NCI-H446 treated with DMSO at 0.1 percent for 48 hours (cell line): ENCODE results near the gene CNIH2.
"Not testable (repeated sequence)": the region's sequence is repeated elsewhere in the genome, so short reads cannot be mapped to it uniquely, and the experiment has no call there.

Source experiments
- DNase-seq: peaks from one replicate; lab custom pipeline; 2025; lab: John Stamatoyannopoulos, UW

Gene CNIH2

DNA sequence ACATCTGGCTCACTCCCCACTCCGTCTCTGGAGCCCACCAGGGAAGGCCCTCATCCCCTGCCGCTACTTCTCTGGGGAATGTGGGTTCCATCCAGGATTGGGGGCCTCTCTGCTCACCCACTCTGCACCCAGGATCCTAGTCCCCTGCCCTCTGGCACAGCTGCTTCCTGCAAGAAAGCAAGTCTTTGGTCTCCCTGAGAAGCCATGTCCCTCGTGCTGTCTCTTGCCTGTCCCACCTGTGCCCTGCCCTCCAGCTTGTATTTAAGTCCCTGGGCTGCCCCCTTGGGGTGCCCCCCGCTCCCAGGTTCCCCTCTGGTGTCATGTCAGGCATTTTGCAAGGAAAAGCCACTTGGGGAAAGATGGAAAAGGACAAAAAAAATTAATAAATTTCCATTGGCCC is 911 bp upstream of the CNIH2 start:
- not testable (repeated sequence) for DNase-seq

DNA sequence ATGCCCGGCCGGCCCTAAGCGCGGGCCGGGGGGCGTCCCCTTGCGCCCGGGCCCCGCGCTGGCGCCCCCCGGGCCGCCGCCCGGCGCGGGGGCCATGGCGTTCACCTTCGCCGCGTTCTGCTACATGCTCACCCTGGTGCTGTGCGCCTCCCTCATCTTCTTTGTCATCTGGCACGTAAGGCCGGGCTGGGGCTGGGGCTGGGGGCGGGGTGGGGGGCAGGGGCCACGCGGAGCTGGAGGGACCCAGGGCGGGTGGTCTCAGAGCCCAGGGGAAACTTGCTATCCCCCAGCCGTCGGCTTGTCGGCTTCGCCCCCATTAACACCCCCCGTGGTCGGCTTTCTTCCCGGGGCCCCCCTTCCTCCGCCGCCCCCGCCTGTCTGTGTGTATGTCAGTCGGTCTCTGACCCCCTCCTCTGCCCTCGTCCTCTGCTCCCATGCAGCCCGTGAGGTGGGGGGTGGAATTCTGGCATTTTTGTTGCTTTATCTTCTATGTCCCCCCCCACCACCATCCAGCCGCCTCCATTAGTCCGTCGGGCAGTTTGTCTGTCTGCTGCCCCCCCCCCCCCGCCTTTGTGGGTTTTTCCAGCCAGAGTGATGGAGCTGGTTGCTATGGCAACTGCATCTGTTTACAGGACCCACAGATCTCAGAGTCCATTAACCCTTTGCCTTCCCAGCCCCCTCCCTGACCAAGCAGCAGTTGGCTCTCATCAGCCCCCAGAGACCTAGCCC is 552 bp downstream of the CNIH2 start:
- no peak for DNase-seq

DNA sequence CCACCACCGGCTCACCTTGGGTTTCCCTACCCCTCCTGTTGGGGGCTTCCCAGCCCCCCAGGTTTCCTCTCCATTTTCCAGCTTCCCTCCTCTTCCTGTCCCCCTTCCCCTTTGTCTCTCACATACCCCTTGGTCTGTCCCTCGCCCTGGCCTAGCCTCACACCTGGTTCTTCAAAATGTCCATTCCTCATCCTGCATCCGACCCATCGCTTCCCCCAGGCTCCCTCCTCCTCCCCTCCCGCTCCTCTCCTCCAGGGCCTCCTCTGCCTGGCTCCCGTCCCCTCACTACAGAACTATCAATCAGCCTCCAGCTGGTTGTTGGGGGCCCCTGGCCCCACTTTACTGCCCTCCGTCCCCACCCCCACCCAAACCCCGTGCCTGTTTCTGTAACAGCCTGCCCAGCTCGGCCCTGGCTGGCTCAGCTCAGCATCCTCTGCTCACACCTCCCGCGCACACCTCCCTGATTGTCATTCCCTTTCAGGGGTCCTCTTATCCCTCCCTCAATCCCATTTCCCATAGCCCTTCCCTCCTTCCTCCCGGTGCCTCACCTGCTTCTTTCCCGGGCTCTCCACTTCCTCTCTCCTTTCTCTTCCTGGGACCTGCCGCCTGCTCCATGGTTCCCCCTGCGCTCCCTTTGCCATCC is 1.2 kb downstream of the CNIH2 start:
- no peak for DNase-seq

DNA sequence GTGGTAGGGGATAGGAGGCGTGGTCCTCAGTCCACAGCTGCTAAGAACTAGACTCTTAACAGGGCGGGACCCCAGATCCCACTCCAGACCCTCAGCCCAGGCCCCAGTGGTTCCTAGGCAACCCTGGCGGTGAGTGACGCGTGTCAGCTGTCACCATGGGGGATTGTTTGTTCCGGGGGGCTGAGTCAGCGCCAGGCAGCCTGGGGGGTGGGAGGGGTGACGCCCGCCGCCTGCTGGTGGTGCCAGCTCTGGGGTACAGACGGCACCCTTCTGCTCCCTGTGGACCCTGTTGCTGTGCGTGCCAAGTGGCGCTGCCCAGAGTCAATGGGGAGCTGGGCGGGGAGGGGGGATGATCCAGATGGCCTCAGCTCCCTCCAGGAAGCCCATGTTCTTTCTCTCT is 2.5 kb downstream of the CNIH2 start:
- DNase-seq, result peak; percentile 46

DNA sequence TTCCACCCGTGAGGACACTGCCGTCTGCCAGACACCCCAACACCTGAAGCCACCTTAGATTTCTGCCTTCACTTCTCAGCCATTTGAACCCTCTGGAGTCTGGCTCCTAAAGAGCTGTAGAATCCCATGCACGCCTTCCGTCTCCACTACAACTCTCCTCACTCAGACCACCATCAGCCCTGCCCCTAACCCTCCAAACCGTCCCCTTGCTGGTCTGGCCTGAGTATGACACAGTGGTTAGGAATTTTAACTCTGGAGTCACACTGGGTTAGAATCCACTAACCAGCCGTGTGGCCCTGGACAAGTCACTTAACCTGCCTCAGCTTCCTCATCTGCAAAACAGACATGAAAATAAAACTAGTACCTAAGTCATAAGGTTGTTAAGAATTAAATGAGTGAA is 3.0 kb downstream of the CNIH2 start:
- DNase-seq, result no peak

DNA sequence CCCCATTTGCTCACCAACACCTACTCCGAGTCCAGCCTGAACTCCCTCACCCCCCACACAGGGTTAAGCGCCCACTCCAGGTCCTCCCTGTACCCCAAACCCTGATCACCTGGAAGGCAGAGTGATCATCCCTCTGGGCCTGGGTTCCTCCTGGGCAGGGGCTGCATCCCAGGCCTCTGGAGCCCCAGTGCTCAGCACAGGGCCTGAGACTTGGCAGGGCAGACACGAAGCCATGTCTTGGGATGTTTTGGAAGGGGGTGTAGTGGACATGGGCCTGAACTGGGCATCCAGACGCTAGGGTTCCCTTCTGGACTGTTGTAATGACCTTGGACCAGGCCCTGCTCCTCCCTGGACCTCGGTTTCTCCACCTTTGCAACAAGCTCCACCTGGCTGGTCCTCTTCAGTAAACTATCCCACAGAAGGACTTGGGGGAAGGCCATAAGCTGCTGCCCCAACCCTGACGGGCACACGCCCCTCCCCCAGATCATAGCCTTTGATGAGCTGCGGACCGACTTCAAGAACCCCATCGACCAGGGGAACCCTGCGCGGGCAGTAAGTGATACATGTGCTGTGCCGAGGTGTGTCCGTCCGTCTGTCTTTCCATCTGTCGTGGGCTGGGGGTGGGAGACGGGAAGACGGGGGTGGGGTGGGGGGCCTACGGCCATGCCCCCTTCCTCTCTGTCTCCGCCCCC is 3.9 kb downstream of the CNIH2 start:
- no peak for DNase-seq

DNA sequence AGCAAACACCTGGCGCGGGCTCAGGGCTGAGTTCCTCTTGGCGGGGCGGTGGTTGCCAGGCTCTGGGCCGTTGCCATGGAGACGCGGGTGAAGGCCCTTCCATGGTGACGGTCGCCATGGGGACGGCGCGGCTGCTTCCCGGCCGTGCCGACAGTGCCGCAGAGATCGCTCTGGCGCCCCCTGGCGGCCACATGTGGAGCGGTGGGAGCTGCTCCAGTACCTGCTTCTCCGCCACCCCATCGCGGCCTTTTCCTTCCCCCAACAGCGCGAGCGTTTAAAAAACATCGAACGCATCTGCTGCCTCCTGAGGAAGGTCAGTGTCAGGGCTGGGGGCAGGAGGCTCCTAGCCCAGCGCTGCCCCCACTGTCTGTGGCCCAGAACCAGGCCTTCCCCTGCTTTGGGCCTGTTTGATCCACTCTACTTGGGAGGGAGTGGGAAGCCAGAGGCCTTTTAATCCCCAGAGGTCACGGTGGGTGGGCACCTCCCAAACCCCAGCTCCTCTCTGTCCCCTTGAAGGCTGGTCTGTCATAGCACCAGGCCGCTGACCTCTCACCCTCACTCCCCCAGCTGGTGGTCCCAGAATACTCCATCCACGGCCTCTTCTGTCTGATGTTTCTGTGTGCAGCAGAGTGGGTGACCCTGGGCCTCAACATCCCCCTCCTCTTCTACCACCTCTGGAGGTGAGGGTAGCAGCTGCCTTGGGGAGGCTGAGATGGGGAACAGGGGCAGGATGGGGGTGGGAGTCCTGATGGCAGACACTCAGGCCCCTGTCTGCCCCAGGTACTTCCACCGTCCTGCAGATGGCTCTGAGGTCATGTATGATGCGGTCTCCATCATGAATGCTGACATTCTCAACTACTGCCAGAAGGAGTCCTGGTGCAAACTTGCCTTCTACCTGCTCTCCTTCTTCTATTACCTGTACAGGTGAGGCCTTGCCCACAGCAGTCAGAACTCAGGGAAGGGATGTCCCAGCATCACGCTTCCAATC is 4.8 kb downstream of the CNIH2 start:
- DNase-seq, result peak; percentile 88

DNA sequence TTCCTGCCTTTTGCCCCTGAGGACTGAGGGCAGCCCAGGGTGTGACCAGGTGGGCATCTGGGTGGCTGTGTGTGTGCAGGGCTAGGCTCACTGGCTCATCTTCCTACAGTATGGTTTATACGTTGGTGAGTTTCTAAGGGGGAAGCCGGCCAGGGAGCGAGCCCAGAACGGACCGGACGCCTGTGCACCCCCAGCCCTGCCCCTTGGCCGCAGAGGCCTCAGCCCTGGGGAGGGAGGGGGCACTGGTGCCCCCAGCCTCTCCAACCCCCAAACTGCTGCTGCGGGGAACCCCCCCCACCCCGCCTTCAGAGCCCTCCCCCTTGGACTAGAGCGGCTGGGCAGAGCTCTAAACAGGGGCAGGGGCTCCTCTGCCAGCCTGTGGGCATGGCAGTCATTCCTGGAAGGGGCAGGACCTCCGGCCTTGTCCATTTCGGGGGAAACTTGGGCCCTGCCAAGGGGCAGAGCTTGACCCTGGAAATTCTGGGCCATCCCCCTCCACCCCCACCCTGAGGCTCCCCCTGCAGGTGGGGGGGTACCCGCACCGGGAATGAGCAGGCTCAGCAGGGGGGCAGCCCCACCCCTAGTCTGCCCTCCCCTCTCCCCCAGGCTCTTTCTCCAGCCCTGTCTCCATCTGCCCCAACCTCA is 5.6 kb downstream of the CNIH2 start:
- DNase-seq, result no peak

DNA sequence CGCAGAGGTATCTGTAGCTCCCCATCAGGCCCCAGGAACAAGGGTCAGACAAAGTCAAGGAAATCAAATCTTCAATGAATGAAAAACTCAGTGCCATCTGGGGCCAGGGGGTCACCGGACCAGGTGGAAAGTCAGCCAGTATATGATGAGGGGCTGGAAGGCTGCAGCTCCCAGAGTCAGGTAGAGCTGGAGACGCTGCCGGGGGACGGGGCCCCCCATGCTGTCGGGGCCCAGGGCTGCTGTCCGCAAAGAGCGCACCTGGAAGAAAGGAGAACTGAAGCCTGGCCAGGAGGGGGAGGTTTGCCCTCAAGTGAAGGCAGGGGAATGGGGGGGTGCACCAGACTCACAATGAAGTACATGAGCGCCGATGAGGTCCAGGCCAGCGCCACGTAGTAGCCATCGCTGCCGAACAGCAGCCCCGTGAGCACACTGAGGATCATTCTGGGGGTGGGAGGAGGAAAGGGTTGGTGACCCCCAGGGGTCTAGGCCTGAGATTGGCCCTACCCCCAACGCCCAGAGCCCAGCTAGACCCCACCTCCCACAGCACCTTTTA is 6.6 kb downstream of the CNIH2 start:
- no peak for DNase-seq

DNA sequence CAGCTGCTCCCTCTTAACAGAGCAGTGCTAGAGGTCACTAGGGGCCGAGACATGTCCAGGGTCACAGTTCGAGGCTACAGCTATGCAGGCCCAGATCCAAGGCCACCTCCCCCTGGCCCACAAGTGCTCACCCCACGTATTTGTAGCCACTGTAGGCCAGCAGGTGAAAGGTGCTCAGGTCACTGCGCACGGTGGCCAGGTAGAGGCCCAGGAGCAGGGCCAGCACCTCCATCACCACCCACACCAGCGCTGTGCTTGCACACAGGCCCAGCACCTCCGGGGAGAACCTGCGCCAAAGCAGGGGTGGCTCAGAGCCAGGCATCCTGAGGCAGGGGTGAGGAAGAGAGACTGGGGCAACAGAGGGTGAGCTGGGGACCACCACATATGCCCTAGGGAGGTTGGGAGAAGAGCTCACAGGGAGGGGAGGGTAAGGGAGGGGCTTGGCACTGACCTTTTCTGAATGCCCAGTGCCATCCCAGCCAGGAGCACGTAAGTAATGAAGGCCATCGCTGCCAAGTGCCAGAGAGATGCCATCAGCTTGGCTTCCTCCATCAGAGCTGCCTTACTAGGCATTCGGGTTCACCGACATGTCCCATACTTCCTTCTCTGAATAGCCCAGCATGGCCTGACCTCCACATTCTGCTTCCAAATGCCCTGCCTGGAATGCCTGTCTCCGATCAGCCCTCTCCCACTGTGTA is 7.4 kb downstream of the CNIH2 start:
- DNase-seq, result no peak

DNA sequence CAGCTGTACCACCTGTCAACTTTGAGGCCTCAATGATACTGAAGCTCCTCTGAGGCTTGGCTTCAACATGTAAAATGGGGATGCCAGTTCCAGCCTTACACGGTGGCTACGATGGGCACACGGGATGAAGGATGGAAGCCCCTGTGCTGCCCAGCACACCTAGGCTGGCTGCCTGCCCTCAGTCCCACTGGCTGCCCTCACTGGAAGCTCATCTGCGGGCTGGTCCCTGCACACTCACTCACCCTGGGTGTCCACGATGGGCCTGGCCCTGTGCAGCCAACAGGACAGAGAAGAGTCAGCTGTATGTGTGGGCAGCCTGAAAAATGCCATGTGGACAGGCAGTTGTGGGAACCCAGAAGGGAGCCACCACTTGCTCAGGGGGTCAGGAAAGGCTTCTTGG is 8.7 kb downstream of the CNIH2 start:
- DNase-seq, result no peak

DNA sequence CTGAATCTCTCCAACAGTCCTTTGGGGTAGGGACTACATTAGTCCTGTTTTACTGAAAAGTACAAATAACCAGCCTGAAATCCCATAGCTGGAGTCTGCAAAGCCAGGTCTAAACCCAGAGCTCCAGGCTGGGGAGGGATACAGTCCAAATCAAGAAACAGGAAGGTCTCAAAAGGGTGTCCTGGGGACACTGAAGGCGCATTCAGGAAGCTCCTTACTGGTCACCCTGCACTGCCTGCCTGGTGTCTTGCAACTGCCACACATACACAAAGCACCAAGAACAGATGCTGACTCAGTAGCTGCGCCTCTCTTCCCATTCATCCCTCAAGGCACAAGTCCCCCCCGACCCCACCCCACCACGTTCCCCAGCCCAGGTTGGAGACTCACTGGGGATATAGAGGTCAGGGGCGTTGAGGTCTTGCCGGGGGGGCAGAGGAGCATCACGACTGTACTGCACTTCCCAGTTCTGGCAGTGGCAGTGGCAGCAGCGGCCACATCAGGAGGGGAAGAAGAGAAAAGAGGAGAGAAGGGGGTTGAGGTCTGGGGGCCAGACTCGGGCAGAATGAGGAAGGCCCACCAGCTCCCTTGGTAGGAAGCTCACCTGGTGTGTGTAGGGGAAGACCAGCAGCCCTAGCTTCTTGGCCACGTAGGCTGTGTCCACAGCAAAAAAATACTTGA is 9.4 kb downstream of the CNIH2 start:
- DNase-seq, result no peak

DNA sequence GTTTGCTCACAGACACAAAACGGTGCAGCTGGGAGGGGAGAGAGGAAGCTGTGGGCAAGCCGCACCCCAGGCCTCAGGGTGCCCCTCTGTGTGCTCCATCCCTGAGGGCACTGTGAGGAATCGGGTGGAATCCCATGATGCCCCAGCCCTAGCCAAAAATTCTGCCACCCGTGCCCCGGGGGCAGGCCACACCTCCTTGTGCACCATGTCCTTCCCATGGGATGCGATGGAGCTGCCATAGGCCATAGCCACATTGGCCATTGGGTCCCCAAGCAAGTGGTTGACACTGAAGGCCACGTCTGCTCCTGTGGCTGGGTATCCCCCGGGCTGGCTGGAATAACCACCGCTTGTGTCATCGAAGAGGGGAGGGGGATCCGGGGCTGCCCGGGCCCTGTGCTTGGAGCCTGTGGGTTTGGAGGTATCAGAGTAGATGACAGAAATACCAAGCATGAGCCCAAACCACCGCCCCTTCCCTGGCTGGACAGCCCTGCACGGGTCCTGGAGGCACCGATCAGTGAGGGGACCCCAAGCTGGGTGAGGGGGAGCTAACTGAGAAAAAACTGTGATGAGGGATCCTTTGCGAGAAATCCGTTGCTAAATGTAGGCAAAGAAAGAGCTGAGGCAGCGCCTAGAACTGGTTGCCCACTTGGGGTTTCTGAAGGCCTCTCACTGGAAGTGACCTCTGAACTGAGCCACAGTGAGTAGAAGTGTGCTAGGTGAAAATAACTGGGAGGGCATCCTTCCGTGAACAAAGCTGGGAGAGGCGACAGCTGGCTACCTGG is 10.1 kb downstream of the CNIH2 start:
- no peak for DNase-seq

DNA sequence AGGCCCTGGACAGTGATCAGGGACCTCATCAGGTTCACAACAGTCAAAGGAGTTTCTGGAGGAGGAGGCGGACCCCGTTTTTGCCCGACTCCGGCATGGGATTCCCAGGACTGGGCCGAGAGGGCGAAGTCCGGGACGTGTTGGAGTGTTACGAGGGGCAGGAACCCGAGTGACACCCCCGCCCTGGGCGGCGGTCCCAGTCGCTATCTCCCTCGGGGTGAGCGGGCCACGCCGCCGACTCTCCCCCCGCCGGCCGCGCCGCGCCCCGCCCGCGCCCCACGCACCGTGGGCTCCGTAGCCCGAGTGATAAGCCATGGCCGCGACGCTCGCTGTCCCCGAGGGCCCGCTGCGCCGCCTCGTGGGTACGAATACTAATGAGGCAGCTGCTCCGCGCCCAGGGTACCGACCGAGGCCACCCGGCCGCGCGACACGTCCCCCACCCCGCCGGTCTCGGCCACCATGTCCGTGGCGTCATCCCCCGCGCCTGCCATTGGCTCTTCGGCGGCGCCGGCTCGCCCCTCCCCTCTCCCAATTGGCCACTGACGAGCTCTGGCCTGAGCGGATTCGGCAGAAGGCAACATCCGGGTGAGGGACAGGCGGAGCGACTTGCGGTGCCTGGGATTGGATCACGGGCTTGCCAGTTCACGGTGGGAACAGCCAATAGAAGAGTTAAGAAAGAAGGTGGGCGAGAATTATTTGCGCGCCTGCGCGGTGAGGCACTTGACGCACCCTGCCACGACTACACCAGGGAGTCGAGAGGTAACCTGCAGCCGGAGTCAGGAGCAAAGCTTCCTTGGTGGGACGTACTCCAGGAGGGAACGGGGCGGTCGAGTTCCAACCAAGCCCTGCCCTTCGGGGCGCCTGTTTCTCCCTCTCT is 10.9 kb downstream of the CNIH2 start, which contains the start of gene YIF1A:
Gene YIF1A (minus strand): TSS at position 473 of the 877 bp plus-strand sequence. CDS start 158 bp downstream, at position 315.
- peak; percentile 99 for DNase-seq

DNA sequence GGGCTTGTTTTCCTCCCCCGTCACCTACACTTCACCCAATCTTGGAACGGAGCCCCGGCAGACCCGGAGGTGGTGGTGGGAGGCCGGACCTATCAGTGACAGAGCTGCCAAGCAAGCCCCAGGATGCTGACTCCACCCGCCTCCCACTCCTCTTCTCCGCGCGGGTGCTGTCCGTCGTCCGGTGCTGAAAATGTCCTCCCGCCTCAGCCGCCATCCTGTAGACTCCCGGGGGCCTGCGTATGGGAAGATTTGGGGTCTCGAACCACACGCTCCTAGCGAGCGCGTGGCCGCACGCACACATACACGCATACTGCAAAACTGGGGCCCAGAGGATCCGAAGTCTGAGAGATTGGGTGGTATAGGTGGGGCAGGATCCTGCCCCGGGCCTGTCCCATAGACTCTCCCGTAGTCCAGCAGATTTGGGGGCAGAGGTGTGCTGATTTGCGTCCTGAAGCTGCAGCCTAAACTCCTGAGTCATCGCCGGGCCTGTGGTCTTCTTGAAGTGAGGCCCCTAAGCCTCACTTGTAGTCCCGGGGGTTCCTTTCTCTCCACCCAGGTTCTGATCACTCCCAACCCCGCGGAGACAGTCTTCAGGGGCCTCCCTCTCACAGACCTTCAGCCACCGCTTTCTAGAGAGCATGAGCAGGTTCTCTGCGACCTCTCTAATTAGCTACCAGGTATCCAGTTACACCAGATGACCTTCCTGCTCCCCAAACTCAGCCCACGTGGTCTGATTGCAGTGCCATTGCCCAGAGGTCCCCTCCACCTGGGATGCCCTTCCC is 11.8 kb downstream of the CNIH2 start:
- DNase-seq, result no peak

DNA sequence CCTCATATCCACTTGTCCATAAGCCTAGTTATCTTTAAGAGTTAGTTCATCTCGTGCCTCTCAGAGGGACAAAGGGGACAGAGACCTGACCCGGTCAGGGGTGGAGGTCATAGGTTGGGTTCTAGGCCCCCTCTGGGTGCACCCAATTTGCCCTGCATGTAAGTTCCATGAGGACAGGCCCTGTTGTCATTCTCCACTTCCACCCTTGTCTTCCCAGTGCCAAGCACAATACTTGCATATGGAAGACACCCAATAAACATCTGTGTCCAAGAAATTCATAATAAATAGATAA is 12.3 kb downstream of the CNIH2 start:
- no peak for DNase-seq

DNA sequence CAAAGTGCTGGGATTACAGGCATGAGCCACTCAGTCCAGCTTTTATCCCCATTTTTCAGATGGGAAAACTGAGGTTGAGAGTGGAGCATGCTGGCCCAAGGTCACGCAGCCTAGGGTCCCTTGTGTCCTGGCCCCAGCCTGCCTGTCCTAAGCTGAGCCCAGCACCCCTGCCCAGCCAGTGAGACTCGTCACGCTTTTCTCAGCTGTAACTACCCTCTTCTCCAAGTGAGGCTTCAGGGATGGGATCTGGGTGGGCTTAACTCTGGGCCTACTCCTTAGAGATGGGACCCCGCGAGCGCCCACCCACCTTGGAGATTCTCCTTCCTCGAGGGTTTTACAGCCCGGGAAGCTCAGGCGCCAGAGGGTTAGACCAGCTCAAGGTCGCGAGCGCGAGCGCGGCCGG is 13.3 kb downstream of the CNIH2 start:
- no peak for DNase-seq
